GM23248 (cell line): ENCODE results near the gene SUPT4H1.

ENCODE experiments used
- EZH2 ChIP-seq: fragments of 200-600 bp; sonication (generic); IDR thresholded peaks from 2 replicates; pipeline ENCODE4 v1.6.1; 2018; ENCODE audit warnings: antibody characterized with exemption, mild to moderate bottlenecking; ENCODE audit not compliant: insufficient read depth, poor library complexity, severe bottlenecking
- EZH2phosphoT487 ChIP-seq: fragments of 200-600 bp; sonication (generic); IDR thresholded peaks from 2 replicates; pipeline ENCODE4 v1.6.1; 2018; ENCODE audit warnings: antibody characterized with exemption, moderate library complexity, mild to moderate bottlenecking, low read depth; ENCODE audit not compliant: insufficient read depth

GRCh38 chr17:58362368-58363014, 10.5 kb upstream of the SUPT4H1 start:
- no peak for TF ChIP-seq EZH2
- TF ChIP-seq EZH2phosphoT487, result no peak
